Retina (tissue), 1 donor: ENCODE results near the gene EPAS1.

Experiments
- DNase-seq: peaks from one replicate; pipeline ENCODE4 v3.0.0-alpha.2; 2016

Gene EPAS1

DNA sequence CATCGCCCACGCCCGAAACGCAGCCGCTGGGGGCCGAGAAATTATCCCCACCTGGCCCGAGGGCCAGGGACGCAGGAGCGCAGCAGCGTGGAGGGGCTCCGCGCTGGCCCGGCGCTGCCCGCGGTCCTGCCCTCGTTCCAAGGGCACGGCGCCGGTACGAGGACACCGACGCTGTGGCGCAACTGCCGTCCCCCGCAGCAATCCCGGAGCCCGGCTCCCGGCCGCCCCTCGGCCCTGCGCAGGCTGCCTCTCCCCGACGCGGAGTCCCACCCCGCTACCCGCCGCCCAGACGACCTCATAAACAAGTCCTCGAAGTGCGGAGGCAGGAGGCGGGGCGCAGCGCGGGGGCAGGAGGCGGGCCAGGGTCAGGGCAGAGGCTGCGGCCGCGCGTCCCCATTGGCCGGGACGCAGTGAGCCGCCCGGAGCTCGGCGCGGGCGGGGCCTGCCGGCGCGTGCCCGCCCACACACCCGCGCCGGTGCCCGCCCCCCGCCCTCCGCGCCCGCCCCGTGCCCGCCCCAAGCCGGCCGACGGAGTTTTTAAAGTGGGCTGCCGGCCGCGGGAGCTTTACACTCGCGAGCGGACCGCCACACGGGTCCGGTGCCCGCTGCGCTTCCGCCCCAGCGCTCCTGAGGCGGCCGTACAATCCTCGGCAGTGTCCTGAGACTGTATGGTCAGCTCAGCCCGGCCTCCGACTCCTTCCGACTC lies at the start of gene EPAS1:
Gene EPAS1, plus strand, starts transcription at position 568 of the 706 bp plus-strand sequence. CDS start 505 bp downstream, outside the sequence.
- peak; percentile 83 for DNase-seq

- DNase-seq: no peak
These were observed 49.0 kb upstream of the EPAS1 start for GRCh38 chr2:46248171-46248570.

GRCh38 chr2:46249654-46250053 lies 47.6 kb upstream of the EPAS1 start:
- DNase-seq: no peak

DNA sequence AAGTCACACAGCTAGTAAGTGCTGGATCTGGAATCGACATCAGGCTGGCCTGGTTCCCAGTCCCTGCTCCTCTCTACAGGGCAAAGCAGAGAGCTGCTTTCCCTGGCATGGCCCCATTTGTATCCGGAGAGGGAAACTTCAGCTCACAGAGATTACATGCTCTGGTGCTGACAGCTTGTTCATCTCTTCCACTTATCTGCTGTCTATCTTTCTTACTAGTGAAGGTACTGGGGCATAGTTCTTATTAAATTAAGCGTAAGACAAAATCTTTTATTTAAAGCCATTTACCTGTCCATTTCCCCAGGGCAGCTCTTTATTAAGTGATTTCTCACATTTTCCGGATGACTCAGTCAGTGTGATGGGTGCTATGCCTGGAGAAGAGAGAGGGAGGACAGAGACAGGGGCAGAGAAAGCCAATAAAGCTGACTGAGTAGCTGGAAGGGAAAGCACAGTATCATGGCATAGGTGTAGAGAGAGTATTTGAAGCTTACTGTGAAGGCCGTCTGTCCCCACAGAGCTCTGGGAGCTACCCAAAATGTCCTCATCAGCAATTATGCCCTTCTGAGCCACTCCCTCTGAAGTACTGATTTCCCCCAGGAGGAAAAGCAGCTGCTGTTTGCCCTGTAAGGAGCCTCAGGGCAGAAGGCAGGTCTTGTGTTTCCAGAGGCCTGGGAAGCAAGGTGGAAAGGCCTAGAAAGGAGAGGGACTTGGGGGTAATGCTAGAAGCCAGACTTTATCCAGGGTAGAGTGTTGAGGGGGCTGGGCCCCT lies 44.1 kb upstream of the EPAS1 start:
- no peak for DNase-seq

DNA sequence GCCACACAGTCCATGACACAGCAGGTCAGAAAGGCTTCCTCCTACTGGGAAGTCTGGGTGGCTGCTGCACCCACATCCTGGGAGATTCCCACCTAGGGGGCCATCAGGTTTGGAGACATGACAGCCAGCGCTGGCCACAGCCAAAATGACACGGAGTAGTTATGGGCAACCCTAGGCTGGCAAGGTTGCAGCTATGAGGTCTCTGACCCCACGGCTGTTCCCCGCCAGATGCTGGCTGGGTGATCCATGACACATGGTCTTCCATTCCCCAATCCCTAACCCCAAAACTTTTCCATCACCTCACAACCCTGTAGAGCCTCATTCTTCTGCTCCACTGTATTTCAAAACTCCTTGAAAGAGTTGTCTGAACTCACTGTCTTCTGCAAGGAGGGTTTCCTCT lies 42.7 kb upstream of the EPAS1 start:
- DNase-seq: no peak

- no peak for DNase-seq
These were observed 40.6 kb upstream of the EPAS1 start for GRCh38 chr2:46256563-46257142.

DNA sequence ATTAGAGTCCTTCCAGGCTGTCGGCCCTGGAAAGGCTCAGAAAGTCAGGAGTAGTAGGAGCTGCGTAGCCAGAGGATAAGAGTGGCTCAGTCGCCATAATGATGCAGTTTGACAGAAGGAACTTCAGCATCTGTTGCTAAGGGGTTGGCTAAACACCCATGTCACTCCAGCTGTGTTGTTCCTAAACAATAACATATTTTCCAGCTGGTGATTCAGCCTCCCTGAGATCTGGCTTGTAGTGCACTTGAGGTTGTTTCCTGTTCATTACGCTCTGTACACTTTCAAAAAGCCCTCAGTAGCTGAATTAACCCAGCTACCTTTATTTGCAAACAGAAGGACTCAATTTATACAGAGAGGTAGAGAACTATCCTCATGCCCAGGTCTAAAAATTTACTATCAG lies 39.7 kb upstream of the EPAS1 start:
- no peak for DNase-seq

DNA sequence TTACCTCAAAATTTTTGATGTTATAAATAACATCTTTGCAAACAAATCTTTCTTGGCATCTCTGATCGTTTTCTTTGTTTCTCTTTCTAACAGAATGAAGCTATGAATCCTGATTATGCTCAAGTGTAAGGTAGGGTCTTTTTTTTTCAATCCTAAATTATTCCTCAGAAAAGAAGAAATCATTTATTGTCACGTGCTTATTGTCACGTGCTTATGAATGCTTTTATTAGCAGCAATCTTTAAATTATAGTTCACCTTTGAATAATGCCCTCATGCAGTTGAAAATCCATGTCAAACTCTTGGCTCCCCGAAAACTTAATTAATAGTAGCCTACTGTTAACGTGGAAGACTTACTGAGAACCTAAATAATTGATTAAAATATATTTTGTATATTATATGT lies 39.2 kb upstream of the EPAS1 start:
- DNase-seq: no peak

- DNase-seq: no peak
These were observed 38.0 kb upstream of the EPAS1 start for GRCh38 chr2:46258937-46259776.

GRCh38 chr2:46259777-46260168 lies 37.4 kb upstream of the EPAS1 start:
- DNase-seq: no peak

DNA sequence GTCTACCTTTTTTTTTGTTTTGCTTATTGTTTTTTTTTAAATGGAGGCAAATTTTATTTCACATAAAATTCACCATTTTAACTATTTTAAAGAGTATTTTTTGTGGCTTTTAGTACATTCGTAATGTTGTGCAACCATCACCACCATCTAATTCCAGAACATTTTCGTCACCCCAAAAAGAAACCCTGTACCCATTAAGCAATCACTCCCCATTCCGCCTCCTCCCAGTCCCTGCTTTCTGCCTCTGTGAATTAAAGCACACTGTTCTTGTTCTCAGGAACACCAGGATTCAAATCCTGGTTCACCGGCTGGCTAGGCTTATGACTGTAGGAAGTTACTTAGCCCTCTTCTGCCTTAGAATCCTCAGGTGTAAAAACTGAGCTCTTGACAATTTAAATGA lies 36.9 kb upstream of the EPAS1 start:
- no peak for DNase-seq

- DNase-seq: no peak
These were observed 34.8 kb upstream of the EPAS1 start for GRCh38 chr2:46262248-46262938.

GRCh38 chr2:46263347-46263746 lies 33.9 kb upstream of the EPAS1 start:
- no peak for DNase-seq

DNA sequence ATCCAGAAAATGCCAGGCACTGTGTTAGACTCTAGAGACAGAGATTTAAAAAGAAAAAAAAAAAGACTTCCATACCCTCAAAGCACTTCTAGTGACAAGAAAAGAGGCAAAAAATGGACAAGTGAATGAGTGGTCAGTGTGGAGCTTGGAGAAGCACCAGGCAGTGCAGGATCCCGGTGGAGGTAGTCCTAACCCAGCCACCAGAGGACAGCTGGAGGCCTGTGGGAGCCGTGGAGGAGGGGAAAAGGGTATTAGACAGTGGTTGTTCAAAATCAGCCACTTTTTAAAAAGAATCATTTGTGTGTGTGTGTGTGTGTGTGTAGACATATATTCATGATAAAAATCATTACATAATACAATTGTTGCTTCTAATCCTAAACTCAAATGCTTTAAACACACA lies 32.8 kb upstream of the EPAS1 start:
- no peak for DNase-seq

GRCh38 chr2:46266134-46266533 lies 31.1 kb upstream of the EPAS1 start:
- no peak for DNase-seq

- DNase-seq: no peak
These were observed 29.6 kb upstream of the EPAS1 start for GRCh38 chr2:46267616-46268015.

DNA sequence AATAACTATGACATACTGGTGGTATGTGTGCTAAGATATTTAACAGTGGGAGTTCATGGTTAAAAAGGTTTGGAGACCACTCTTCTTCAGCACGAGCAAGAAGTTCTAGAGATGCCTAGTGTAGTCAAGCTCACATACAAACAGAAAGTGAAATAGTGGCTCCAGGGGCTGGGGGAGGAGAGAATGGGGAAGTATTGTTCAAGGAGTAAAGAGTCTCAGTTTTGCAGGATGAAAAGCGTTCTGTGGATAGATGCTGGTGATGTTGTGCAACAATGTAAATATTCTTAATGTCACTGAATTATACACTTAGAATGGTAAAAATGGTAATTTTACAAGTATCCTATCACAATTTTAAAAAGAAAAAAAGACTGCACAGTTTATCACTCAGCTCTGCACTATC lies 29.0 kb upstream of the EPAS1 start:
- DNase-seq: no peak

DNA sequence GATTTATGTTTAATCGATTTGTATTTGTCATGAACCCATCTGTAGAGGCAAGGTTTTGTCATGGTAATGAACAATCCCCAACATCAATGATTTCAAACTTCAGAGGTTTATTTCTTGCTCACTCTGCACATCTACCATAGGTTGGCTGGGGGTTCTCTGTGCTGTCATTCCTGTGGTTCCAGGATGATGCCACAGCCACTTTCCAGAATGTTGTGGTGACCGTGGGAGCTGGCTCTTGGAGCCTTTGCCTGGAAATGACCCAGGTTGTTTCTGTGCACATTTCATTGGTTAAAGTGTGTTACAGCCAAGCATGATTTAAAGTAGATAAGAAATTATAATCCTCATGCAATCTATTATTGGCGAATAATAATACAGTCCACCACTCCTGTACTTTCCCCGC lies 28.2 kb upstream of the EPAS1 start:
- no peak for DNase-seq

DNA sequence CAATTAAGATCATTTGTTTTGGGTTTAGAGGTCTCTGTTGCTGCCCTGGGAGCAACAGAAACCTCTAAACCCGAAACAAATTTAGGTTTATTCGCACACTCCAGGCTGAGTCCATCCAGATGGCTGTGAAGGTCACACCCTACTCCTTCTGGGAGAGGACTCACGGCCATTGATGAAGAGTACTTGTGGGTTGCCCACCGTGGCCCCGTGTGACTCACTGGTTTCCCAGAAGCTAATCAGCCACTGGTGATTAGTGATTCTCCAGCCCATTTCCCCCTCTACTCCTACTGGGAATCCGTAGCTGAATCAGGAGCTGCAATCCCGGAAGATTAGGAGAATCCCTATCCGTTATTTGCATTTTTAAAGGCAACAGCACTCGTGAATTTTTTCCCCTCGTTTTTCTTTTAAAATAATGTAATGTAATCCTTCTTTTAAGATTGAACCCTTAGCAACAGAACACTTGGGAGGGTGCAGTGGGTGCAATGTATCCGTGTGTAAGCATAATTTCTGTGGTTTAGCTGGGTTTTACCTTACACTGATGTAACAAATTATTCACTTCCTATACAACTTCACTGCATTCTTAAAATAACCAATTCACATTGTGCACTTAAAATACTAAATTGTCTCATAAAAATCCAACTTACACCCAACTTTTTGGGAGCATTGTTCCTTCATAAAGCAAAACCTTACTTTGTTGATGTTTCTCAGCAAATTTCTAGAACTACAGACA lies 27.5 kb upstream of the EPAS1 start:
- DNase-seq: no peak

- DNase-seq: no peak
These were observed 26.8 kb upstream of the EPAS1 start for GRCh38 chr2:46270384-46270783.

DNA sequence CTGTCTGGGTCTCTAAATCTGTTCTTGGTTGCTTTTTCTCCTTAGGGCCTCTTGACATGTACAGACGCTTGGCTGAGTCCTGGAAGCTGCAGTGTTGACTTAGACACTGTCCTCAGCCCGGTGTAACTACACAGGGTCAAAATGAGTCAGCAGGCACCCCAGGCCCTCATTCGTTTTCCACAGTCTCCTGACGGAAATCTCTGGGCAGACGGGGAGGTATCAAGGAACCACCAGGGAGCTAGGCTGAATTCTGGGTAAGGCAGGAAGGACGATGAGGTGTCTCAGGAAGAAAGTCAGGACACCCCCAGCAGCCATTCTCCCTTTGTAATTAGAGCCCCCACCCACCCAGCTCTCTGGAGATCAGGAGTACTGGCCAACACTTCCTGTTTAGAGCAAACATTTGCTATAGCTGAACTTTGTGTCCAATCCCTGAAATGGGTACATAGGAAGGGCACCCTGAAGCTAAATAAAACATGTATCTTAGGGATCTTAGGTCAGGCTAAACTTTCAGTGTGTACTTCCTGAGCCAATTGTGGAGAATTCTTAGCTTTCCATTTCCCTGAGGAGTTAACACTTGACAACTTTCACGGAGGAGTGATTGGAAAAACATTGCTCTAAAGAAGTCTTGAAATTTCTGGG lies 23.9 kb upstream of the EPAS1 start:
- DNase-seq: no peak
